Sigmoid colon (tissue), 4 donors: ENCODE measurements around the gene NCOA1.

Experiments
- EP300 ChIP-seq, 4 donors: sonication (generic); formaldehyde crosslinking; IDR thresholded peaks; one replicate each; pipeline ENCODE4 v1.6.1; 2017; ENCODE audit warnings: antibody characterized with exemption in 4 of 4
- POLR2A ChIP-seq, 2 donors: fragments of 450-650 bp; IDR thresholded peaks; one replicate each; pipeline ENCODE4 v1.6.1; 2016; ENCODE audit warnings: antibody characterized with exemption in 2 of 2, mild to moderate bottlenecking in 2 of 2, moderate library complexity in 2 of 2
- POLR2AphosphoS5 ChIP-seq, 4 donors: sonication (generic); formaldehyde crosslinking; IDR thresholded peaks; one replicate each; pipeline ENCODE4 v1.6.1; 2017; ENCODE audit warnings: antibody characterized with exemption in 4 of 4
- TF ChIP-seq, protein P1 (sequence below), 4 experiments: fragments of 450-650 bp in 3 of 4; fragments of 200-600 bp in 1 of 4; IDR thresholded peaks; one replicate each; pipeline ENCODE4 v1.5.1; 2016 to 2019; ENCODE audit warnings: antibody characterized with exemption in 4 of 4, mild to moderate bottlenecking in 3 of 4, moderate library complexity in 2 of 4

DNA sequence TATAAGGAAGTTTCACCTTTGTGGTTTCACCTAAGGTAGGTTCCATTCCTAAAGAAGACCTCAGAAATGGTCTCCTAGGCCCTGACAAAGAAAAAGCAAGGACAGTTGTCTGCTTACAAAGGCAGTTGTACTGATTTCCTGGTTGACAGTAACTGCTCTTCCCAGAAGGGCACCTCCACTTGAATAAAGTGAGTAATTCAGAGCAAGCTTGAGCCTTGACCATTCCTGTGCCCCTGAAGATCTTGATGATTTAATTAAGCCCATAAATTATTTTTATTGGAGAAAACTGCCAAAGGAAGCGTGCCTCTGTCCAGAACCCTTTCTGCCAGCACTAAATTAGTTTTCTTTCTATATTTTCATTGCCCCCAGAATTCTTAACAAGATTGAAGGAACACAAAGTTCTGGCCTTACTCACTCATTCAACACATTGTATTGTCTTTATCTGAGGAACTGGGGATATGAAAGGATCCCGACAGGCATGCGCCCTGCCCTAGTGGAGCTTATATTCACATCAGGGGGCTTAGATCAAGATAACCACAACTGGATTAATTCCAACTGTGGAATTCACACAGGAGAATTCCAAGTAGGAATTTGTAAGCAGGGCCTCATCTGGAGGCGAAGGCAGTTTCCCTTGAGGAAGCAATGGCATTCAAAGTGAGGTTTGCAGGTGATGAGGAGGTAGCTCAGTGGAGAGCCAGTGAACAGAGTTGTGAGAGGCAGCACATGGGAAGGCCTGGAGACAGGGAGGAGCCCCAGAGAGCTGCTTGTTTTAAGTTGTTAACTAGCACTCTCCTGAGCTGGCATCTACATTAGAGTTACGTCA, 280.9 kb downstream of the NCOA1 start:
- TF ChIP-seq, protein P1, sequence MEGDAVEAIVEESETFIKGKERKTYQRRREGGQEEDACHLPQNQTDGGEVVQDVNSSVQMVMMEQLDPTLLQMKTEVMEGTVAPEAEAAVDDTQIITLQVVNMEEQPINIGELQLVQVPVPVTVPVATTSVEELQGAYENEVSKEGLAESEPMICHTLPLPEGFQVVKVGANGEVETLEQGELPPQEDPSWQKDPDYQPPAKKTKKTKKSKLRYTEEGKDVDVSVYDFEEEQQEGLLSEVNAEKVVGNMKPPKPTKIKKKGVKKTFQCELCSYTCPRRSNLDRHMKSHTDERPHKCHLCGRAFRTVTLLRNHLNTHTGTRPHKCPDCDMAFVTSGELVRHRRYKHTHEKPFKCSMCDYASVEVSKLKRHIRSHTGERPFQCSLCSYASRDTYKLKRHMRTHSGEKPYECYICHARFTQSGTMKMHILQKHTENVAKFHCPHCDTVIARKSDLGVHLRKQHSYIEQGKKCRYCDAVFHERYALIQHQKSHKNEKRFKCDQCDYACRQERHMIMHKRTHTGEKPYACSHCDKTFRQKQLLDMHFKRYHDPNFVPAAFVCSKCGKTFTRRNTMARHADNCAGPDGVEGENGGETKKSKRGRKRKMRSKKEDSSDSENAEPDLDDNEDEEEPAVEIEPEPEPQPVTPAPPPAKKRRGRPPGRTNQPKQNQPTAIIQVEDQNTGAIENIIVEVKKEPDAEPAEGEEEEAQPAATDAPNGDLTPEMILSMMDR (IDR thresholded peaks at IDR 0.05) = no peak
- TF ChIP-seq POLR2A (IDR thresholded peaks at IDR 0.05) = no peak
- no peak for TF ChIP-seq POLR2AphosphoS5 (IDR thresholded peaks at IDR 0.05)
- no peak for TF ChIP-seq EP300 (IDR thresholded peaks at IDR 0.05)
